HepG2 (cell line): Measurements from ENCODE around the gene USP30. TPM values are rescaled to one million over a fixed set of nuclear protein-coding genes. Genes with fewer than 3 reads are reported as not detected.
A peak's percentile ranks its signal among the peaks of the same experiment; 100 is the strongest.

Source experiments
- AFF4 ChIP-seq: sonication (generic); formaldehyde crosslinking; IDR thresholded peaks from 2 replicates; pipeline ENCODE4 v1.4.0; 2020; ENCODE audit warnings: missing genetic modification reagents
- CEBPG ChIP-seq: IDR thresholded peaks from 2 replicates; pipeline ENCODE4 v1.6.1; 2016
- CSRNP1 ChIP-seq: sonication (generic); formaldehyde crosslinking; IDR thresholded peaks from 2 replicates; pipeline ENCODE4 v1.8.1; 2023; ENCODE audit warnings: mild to moderate bottlenecking, missing genetic modification reagents
- DNMT1 ChIP-seq: sonication (generic); formaldehyde crosslinking; IDR thresholded peaks from 2 replicates; pipeline ENCODE4 v1.5.1; 2020; ENCODE audit warnings: mild to moderate bottlenecking, missing genetic modification reagents
- FOSL2 ChIP-seq: sonication (generic); formaldehyde crosslinking; IDR thresholded peaks from 2 replicates; pipeline ENCODE4 v1.4.0; 2020; ENCODE audit warnings: missing genetic modification reagents
- HNRNPK ChIP-seq: fragments of 200-400 bp; formaldehyde crosslinking; IDR thresholded peaks from 2 replicates; pipeline ENCODE4 v1.6.1; 2018; ENCODE audit warnings: low read length, low read depth, moderate library complexity, mild to moderate bottlenecking; ENCODE audit not compliant: poor library complexity, severe bottlenecking
- KDM5B ChIP-seq: sonication (generic); formaldehyde crosslinking; IDR thresholded peaks from 2 replicates; pipeline ENCODE4 v1.4.0; 2020; ENCODE audit warnings: missing genetic modification reagents, mild to moderate bottlenecking, borderline replicate concordance
- LCORL ChIP-seq, 2 experiments: fragments of 450-650 bp in 1 of 2; sonication (generic) in 1 of 2; formaldehyde crosslinking in 1 of 2; IDR thresholded peaks; 2 replicates each; pipeline versions ENCODE4 v1.5.0 to v1.6.1; 2017 to 2020; ENCODE audit warnings: antibody characterized with exemption in 1 of 2, missing genetic modification reagents in 1 of 2
- MZF1 ChIP-seq: sonication (generic); formaldehyde crosslinking; IDR thresholded peaks from 2 replicates; pipeline ENCODE4 v1.8.1; 2023; ENCODE audit warnings: mild to moderate bottlenecking, missing genetic modification reagents, borderline replicate concordance
- NFIC ChIP-seq: IDR thresholded peaks from 2 replicates; pipeline ENCODE4 v1.6.1; 2012; ENCODE audit warnings: mild to moderate bottlenecking, low read length, inconsistent platforms
- RFX1 ChIP-seq: fragments of 450-650 bp; IDR thresholded peaks from 2 replicates; pipeline ENCODE4 v1.6.1; 2017
- RORA ChIP-seq: sonication (generic); formaldehyde crosslinking; IDR thresholded peaks from 2 replicates; pipeline ENCODE4 v1.5.0; 2020; ENCODE audit warnings: mild to moderate bottlenecking, missing genetic modification reagents, moderate library complexity
- SKIL ChIP-seq: sonication (generic); formaldehyde crosslinking; IDR thresholded peaks from 2 replicates; pipeline ENCODE4 v1.8.0; 2022; ENCODE audit warnings: missing genetic modification reagents, mild to moderate bottlenecking, moderate library complexity, borderline replicate concordance
- TRIM24 ChIP-seq: sonication (generic); formaldehyde crosslinking; IDR thresholded peaks from 2 replicates; pipeline ENCODE4 v1.8.0; 2022; ENCODE audit warnings: mild to moderate bottlenecking, missing genetic modification reagents
- U2AF2 ChIP-seq: fragments of 200-400 bp; formaldehyde crosslinking; IDR thresholded peaks from 2 replicates; pipeline ENCODE4 v1.6.1; 2017; ENCODE audit warnings: low read depth, mild to moderate bottlenecking, low read length
- ZBTB44 ChIP-seq: sonication (generic); formaldehyde crosslinking; IDR thresholded peaks from 2 replicates; pipeline ENCODE4 v1.4.0; 2020; ENCODE audit warnings: missing genetic modification reagents
- ZNF160 ChIP-seq: sonication (generic); formaldehyde crosslinking; IDR thresholded peaks from 2 replicates; pipeline ENCODE4 v1.8.0; 2022; ENCODE audit warnings: mild to moderate bottlenecking, inconsistent platforms, missing genetic modification reagents
- ZNF292 ChIP-seq: sonication (generic); formaldehyde crosslinking; IDR thresholded peaks from 2 replicates; pipeline ENCODE4 v1.8.1; 2022; ENCODE audit warnings: mild to moderate bottlenecking, low read depth, missing genetic modification reagents, borderline replicate concordance
- ZNF446 ChIP-seq: sonication (generic); formaldehyde crosslinking; IDR thresholded peaks from 2 replicates; pipeline ENCODE4 v1.5.0; 2020; ENCODE audit warnings: mild to moderate bottlenecking, missing genetic modification reagents
- ZNF563 ChIP-seq: sonication (generic); formaldehyde crosslinking; IDR thresholded peaks from 2 replicates; pipeline ENCODE4 v1.8.0; 2022; ENCODE audit warnings: mild to moderate bottlenecking, moderate library complexity, missing genetic modification reagents
- ZNF619 ChIP-seq: sonication (generic); formaldehyde crosslinking; IDR thresholded peaks from 2 replicates; pipeline ENCODE4 v1.4.0; 2020; ENCODE audit warnings: mild to moderate bottlenecking, missing genetic modification reagents
- polyA plus RNA-seq, 8 experiments: library from polyadenylated mRNA; depleted of rRNA in 3 of 8; stranded (reverse) in 7 of 8; unstranded in 1 of 8; fragments of >200 nt; fragmentation: Illumina TruSeq in 4 of 8; extraction: Trizol in 4 of 8; gene quantifications; 2 replicates each; pipeline versions ENCODE4 v1.2.1 to v1.2.3, GENCODE V29; 2011 to 2016; ENCODE audit warnings: low read depth in 4 of 8, missing spikeins in 1 of 8, mixed read lengths in 1 of 8; ENCODE audit not compliant: insufficient read depth in 1 of 8
- total RNA-seq, 5 experiments: library from RNA; depleted of rRNA; stranded (reverse); fragments of >200 nt; fragmentation: Illumina TruSeq; extraction: Trizol; gene quantifications; 2 replicates each; pipeline ENCODE4 v1.2.3, GENCODE V29; 2016; ENCODE audit warnings: low read depth in 1 of 5

The USP30 gene
- total and polyA plus RNA-seq, 2 of the 13 experiments (the other 11 are each of a cell fraction or from before 2014, with no cell fraction given), result 11.2 to 20.8 TPM

- peak; percentile 46; the same call in 1 of the 2 replicates for TF ChIP-seq SKIL (CRISPR knock-in tag)
- peak; percentile 95 for TF ChIP-seq ZBTB44 (CRISPR knock-in tag)
- TF ChIP-seq MZF1 (CRISPR knock-in tag), result no peak
- no peak for TF ChIP-seq DNMT1
- TF ChIP-seq FOSL2 (CRISPR knock-in tag), result peak; percentile 72
- TF ChIP-seq KDM5B (CRISPR knock-in tag), result peak; percentile 79; the same call in 1 of the 2 replicates
- peak; percentile 91 for TF ChIP-seq ZNF563 (CRISPR knock-in tag)
- no peak for TF ChIP-seq TRIM24 (CRISPR knock-in tag)
- peak; percentile 88; the same call in 1 of the 2 replicates for TF ChIP-seq ZNF446 (CRISPR knock-in tag)
- no peak for TF ChIP-seq RFX1
- no peak for TF ChIP-seq AFF4 (CRISPR knock-in tag)
- no peak for TF ChIP-seq NFIC
- peak; percentile 17 for TF ChIP-seq HNRNPK
- TF ChIP-seq ZNF619, result 0 out of 2 replicates have a peak, but pooled peaks have one; percentile 40
- no peak for TF ChIP-seq RORA (CRISPR knock-in tag)
- TF ChIP-seq U2AF2, result no peak
- TF ChIP-seq ZNF292 (CRISPR knock-in tag), result no peak
- TF ChIP-seq ZNF160 (CRISPR knock-in tag), result peak; percentile 91; the same call in 1 of the 2 replicates
- no peak; the same call in 1 of the 2 replicates for TF ChIP-seq CEBPG (CRISPR knock-in tag)
- peak; percentile 65; the same call in 1 of the 2 replicates for TF ChIP-seq CSRNP1 (CRISPR knock-in tag)
- no peak for TF ChIP-seq LCORL (IDR thresholded peaks at IDR 0.05)
- no peak for TF ChIP-seq LCORL (CRISPR knock-in tag; IDR thresholded peaks at IDR 0.05)
Observed at GRCh38 chr12:109020796-109021380, 31.5 kb upstream of the USP30 start, which contains the start of gene SVOP (continued).
